Activated CD8-positive, alpha-beta T cell treated with anti-CD3 and anti-CD28 coated beads, Interleukin-2, amount 10 ng/mL, durations not matched to agents 7 days and 5 days (primary cell): ENCODE measurements around the gene GIMD1. TPM values are rescaled to one million over a fixed set of nuclear protein-coding genes. Genes with fewer than 3 reads are reported as not detected.

ENCODE experiments used
- ATAC-seq: fragments of 150-1000 bp; cut with Tn5 transposase; one replicate; pipeline ENCODE4 v1.10.0; 2021; ENCODE audit warnings: moderate library complexity
- CTCF ChIA-PET: fragments of 350-600 bp; sonication (Branson Sonifier 250); formaldehyde crosslinking; loops from one replicate; lab custom pipeline; 2021; ENCODE audit warnings: antibody characterized with exemption; lab: Charles Lee
- POLR2A ChIA-PET: fragments of 350-600 bp; sonication (Branson Sonifier 250); formaldehyde crosslinking; loops from one replicate; lab custom pipeline; 2021; ENCODE audit warnings: antibody characterized with exemption; lab: Charles Lee
- DNase-seq: peaks from one replicate; pipeline ENCODE4 v3.0.0-alpha.2; 2020
- H3K27ac Mint-ChIP-seq: one replicate; pipeline ENCODE4 v1.8.0; 2021; ENCODE audit warnings: mild to moderate bottlenecking, mixed read lengths
- H3K27me3 Mint-ChIP-seq: one replicate; pipeline ENCODE4 v1.8.0; 2021; ENCODE audit warnings: low read depth, mixed read lengths
- H3K36me3 Mint-ChIP-seq: one replicate; pipeline ENCODE4 v1.8.0; 2021; ENCODE audit warnings: low read depth, mixed read lengths
- H3K4me1 Mint-ChIP-seq: one replicate; pipeline ENCODE4 v1.8.0; 2021; ENCODE audit warnings: low read depth, mixed read lengths
- H3K4me3 Mint-ChIP-seq: one replicate; pipeline ENCODE4 v1.8.0; 2021; ENCODE audit warnings: mild to moderate bottlenecking, mixed read lengths
- H3K9me3 Mint-ChIP-seq: one replicate; pipeline ENCODE4 v1.8.0; 2022; ENCODE audit warnings: mixed read lengths; ENCODE audit not compliant: insufficient read depth
- total RNA-seq, 2 experiments: library from RNA; stranded (reverse); gene quantifications; one replicate each; pipeline ENCODE4 v1.2.3, GENCODE V29; 2021

Gene GIMD1
- total RNA-seq, 2 experiments from 2014 or later: not detected

DNA sequence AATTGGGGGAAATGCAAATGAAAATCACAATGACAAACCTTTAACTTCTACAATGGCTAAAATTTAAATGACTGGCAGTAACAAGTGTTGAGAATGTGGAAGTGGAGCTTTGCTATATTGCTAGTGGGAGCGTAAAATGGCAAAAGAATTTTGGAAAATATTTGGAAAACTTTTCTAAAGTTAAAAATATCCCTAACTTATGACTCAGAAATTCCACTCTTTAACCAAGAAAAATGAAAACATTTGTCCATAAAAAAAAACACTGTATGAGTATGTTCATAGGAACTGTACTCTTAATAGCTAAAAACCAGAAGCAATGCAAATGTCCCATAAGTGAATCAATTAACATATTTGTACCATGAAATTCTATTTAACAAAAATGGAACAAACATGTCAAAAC is 56.2 kb downstream of the GIMD1 start:
- Mint-ChIP-seq H3K9me3 (no peaks in the 10 kb centered on the region), H3K36me3 (no peaks in the 10 kb centered on the region), H3K4me3 (no peak overlapping the region), H3K27ac (no peak overlapping the region), H3K27me3 (no peaks in the 10 kb centered on the region), H3K4me1 (peaks cover 18% of the 10 kb centered on the region)
- no peak for DNase-seq
- POLR2A ChIA-PET: no interaction called here
- no peak for ATAC-seq
- CTCF ChIA-PET: no interaction called here

Other genes starting within 250 kb of the GIMD1 start
- 10 to 100 TPM; 33.7 to 36.8 TPM for gene TBCK, start 52.6 kb downstream of the GIMD1 start, total RNA-seq
- 10 to 100 TPM; 47.1 to 58.0 TPM for gene AIMP1, start 52.2 kb downstream of the GIMD1 start, total RNA-seq